H4 (cell line): ENCODE data around the gene ARFGAP1. TPM values are rescaled to one million over a fixed set of nuclear protein-coding genes. Genes with fewer than 3 reads are reported as not detected.
"Not testable (repeated sequence)": the region's sequence is repeated elsewhere in the genome, so short reads cannot be mapped to it uniquely, and the experiment has no call there.

Source experiments
- DNase-seq: peaks from one replicate; pipeline ENCODE4 v3.0.0-alpha.2; 2015; ENCODE audit warnings: low spot score
- total RNA-seq: library from RNA; depleted of rRNA; stranded (reverse); fragments of >200 nt; shearing (Covaris generic); gene quantifications from 2 replicates; pipeline ENCODE4 v1.2.3, GENCODE V29; 2014

The ARFGAP1 gene
- total RNA-seq, 1 experiment from 2014 or later = 17.0 TPM

DNA sequence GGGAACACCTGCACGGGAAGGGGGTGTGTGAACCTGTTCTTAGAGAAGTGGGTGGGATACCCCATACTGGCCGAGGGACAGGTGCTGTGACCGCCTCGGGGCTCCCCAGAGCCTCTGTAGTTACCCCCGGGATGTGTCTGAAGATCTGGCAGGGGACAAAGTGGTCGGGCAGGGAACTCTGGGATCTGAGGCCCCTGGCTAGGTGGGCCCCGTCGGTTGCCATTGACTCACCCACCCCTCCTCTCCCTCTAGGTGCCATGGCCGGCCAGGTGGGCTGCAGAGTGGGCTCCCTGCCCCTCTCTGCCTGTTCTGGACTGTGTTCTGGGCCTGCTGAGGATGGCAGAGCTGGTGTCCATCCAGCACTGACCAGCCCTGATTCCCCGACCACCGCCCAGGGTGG is 32.6 kb upstream of the ARFGAP1 start:
- no peak for DNase-seq

DNA sequence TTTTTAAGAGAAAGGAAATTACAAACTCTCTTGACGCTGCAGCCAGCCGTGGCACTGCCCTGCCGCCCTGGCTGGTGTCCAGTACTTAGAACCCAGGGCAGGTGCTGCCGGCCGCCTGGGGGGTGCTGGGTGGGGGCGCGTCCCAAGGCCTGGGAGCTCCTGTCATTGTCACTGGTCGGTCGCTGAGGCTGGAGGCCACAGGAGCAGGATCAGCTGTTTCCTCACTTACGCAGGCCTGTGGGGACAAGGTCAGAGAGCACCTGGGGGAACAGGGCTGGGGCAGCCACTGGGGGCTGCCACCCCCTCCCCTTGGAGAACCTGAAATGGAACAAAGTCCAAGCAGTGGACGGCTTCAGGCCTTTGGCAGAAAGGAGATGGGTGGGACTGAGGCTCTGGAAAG is 31.3 kb upstream of the ARFGAP1 start:
- no peak for DNase-seq

DNA sequence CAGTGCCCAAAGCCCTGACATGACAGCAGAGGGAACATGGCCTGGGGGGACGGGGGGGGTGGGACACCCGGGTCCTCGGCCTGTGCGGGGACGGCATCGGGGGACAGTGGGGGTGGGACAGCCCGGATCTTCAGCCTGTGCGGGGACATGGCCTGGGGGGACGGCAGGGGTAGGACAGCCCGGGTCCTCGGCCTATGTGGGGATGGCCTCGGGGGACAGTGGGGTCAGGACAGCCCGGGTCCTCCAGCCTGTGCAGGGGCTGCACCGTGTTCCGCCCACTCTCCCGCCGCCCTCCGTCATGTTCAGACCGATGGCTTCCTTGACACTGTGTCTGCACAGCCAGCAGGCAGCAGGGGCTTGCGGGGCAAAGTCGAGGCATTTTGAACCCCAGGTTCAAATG is 29.9 kb upstream of the ARFGAP1 start:
- no peak for DNase-seq

DNA sequence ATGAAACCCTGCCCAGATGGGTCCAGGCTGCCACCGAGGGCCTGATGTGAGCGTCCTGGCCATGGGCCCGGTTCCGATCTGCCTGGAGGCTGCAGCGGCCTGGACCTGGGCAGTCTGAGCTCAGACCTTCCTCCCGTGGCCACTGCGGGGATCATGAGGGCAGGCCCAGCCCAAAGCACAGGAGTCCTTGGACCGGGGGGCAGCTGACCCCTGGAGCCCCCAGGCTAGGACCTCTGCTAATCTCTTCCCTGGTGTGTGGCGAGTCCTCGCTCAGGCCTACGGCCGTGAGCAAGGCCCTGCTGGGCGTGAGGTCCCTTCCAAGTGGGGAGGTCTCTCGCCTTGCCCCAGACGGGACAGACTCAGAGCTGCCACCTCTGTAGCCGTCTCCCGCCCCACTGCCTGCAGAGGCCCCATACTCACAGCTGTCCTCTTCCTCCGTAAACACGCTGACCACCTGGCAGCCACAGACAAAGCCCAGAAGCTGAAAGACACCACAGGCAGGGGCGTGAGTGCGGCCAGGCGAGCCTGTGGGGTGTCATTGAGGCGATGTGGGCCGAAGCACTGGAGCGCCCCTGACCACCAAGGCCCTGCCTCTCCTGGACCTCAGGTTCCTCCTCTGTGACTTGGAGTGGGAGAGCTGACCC is 28.9 kb upstream of the ARFGAP1 start:
- DNase-seq = no peak

DNA sequence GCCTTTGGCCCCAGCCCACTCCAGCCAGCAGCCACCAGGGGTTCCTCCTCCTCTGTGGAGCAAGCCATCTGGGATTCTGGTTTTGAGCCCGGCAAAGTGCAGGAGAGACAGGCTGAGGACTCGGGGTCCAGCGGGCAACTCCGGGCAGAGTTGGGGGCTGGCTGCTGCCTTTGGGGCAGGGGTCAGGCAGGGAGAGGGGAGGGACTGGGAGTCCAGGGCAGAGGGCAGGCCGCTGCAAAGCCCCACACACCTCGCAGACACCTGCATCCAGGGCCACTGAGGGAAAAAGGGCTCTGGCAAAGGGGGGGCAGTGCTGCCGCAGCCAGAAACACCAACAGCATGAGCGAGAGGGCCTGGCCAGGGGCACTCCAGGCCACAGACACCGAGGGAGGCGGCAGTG is 28.1 kb upstream of the ARFGAP1 start:
- no peak for DNase-seq

DNA sequence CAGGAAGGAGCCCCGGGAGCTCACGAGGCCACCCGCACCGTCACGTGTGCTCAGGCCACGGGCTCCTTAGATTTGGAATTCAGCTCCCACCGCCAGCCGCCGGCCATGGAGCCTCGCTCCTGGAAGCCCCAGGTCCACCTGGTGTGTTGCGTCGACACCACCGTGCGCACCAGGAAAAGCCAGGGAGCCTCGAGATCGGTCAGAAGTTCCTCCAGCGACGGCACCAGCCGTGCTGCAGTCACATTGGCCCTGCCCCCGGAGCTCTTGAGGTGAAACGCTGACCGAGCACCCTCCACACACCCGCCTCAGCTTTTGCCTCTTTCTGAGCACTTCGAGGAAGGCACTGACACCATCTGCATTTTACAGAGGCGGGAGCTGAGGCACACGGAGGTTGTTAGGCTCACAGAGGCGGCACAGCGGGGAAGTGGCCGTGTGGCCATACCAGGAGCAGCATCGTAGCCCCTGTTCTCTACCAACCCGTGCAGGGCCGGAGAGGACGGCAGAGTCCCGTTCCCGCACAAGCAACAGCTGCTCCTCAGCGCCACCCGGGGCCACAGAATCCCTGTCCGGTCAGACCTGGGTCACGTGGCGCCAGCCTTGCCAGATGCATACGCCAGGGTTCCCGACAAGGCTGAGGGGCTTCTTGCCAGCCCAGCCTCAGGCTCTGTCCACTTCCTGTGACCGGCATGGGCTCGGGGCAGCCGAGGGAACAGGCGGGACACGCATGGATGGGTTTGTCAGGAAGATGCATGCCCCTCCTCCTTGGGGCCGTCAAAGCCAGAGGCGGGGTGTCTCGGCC is 25.9 kb upstream of the ARFGAP1 start:
- no peak for DNase-seq

DNA sequence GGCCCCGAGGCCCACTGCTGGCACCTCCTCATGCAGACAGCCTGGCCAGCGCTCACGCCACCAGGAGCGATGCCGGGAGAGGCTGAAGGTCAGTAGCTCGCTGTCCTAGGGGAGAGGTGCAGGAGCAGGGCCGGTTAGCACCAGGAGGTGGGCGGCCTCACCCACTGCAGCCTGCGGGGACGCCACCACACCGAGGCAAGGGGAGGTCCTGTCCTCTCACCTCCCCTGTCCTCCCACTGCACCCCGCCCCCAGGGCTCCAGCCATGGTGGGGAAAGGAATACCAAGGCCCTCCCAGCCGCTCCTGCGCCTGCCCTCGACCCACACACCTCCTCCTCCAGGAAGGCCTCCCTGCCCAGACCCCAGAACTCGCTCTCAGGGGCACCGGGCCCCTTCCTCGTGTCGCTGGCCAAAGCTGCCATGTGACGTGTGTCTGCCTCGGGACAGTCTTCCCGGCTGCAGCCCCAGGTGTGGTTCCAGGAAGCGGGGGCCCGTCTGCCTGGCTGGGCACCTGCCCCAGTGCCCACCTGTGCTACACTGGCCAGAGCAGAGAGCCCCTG is 24.9 kb upstream of the ARFGAP1 start:
- DNase-seq = no peak

DNA sequence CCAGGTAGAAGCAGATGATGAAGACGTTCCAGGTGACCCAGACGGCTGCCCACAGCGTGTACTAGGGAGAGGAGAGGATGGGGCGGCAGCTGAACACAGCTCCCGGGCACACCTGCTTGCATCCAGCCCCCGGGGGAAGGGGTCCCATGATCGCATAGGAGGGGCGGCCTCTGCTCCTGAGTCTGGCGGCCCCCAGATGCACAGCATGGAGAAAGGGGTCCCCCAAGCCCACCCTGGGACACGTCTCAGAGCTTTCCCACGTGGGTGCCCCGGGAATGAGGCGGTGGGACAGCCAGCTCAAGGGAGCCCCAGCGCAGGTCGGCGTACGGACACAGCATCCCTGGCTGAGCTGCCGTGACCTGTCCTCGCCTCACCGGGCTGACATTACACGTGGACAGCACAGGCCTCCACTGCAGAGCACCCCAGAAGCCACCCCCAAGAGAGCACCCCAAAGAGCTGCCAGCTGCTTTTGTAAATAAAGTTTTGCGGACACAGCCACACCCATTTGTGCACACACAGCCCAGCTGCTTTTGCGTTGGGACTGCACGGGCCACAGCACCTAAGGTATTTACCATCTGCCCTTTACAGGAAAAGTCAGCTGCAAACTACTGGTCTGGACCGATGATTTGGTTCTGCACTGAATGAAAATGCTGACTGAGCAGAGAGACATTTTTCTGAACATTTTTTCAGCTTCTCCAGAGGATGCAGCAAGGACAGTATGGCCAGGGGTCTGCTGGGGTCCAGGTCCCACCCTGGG is 23.6 kb upstream of the ARFGAP1 start:
- no peak for DNase-seq

DNA sequence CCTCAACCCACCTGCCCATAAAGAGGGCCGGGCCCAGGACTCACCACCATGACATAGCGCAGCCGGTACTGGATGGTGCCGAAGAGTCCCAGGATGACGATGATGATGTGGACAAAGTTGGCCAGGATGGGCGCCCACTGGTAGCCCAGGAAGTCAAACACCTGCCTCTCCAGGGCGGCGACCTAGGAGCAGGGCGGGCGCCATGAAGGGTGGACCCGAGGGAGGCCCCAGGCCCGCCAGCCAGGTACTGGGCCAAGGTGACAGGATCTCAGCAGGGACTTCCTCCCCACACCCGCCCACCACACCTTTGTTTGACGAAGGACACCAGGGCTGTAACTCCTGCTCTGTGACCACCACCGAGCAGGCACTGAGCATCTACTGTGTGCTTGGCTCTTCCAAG is 22.7 kb upstream of the ARFGAP1 start:
- no peak for DNase-seq

DNA sequence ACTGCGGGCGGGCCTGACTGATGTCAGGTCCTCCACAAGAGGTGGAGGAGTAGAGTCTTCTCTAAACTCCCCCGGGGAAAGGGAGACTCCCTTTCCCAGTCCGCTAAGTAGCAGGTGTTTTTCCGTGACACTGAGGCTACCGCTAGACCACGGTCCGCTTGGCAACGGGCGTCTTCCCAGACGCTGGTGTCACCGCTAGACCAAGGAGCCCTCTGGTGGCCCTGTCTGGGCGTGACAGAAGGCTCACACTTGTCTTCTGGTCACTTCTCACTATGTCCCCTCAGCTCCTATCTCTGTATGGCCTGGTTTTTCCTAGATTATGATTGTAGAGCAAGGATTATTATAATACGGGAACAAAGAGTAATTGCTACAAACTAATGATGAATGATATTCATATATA is 21.3 kb upstream of the ARFGAP1 start:
- DNase-seq = not testable (repeated sequence)

DNA sequence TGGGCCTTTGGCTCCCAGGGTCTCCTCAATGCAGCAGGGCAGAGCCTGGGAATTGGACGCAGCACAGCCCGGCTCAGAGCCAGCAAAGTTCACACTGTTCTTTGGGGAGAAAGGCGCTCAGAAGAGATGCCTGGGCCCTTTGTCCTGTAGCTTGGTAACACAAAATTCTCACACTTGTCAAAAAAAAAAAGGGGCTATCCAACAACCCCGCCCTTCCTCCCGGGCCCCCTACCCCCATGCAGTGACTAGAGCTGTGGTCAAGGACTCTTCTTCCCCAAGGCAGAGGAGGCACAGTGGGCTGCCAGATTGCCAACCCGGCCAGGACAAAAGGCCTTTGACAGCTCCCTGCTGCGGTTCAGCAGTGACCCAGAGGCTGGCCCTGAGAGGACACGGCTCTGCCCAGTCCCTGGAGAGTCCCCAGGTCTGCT is 20.3 kb upstream of the ARFGAP1 start:
- no peak for DNase-seq

DNA sequence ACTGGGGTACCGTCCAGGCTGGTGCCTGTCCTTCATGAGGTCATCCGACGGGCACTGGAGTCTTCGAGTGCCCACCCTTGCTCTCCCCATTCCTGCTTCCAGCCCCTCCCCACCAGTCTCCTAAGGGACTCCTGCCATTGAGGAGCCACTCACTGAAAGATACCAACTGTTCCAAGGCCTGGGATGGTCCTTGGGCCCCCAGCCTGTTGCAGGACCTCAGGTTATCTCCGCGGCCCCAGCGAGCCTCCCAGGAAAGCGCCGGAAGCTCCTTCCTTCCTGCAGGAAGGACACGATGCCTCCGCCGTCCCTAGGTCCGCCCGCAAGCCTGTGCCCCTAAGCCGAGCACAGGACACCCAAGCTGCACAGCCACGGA is 19.6 kb upstream of the ARFGAP1 start:
- no peak for DNase-seq

DNA sequence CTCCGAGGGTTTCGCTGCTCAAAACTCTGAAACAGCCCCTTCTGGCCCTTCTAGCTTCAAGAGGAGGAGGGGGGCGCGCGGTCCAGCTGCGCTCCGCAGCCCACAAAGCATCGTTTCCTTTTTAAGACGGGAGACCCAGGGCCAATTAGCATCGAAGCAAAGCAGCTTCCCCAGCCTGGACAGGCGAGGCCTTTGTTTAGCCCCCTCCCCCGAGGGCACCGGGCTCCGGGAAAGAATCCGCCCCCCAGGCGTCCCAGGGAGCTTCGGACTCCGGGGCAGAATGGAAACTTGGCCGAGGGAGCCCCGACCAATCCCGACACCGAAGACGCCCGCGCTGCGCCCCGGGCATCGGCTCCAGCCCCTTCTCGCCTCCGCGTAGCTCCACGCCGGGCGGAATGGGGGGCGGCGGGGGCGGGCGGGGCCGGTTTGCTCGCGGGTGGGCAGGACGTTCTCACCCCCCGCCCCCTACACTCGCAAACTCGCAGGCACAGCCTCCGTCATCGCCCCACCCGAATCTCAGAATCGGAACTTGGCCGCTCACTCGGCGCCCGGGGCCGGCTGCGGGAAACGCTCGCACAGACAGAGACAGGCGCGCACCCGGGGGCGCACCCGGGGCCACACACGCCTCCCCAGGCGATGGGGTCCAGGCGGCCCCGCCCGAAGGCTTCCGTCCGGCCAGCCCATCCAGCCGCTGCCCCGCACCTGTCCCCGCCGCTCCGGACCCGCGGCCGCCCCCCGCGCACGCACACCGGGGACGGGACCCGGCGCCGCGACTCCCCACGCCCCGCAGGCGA is 19.0 kb upstream of the ARFGAP1 start:
- no peak for DNase-seq

DNA sequence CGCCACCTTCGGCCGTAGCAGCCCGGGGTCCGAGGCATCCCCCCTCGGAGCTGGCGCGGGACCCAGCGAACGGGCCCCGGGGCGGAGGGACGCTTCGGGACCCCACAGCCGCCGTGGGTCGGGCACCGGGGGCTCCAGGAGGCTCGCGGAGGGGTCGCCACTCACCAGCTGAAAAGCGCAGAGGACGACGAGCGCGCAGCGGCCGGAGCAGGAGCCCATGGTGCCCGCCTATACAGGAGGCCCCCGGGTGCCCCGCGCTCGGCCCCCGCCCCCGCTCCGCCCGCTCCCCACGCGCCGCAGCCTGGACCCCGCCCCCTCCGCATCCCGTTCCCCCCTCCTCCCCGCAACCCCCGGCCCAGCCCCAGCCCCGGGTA is 18.4 kb upstream of the ARFGAP1 start, which contains the start of gene NKAIN4:
NKAIN4 (minus strand) TSS at position 232 of the 374 bp plus-strand sequence; CDS start at position 219, 13 bp downstream.
- DNase-seq = no peak

DNA sequence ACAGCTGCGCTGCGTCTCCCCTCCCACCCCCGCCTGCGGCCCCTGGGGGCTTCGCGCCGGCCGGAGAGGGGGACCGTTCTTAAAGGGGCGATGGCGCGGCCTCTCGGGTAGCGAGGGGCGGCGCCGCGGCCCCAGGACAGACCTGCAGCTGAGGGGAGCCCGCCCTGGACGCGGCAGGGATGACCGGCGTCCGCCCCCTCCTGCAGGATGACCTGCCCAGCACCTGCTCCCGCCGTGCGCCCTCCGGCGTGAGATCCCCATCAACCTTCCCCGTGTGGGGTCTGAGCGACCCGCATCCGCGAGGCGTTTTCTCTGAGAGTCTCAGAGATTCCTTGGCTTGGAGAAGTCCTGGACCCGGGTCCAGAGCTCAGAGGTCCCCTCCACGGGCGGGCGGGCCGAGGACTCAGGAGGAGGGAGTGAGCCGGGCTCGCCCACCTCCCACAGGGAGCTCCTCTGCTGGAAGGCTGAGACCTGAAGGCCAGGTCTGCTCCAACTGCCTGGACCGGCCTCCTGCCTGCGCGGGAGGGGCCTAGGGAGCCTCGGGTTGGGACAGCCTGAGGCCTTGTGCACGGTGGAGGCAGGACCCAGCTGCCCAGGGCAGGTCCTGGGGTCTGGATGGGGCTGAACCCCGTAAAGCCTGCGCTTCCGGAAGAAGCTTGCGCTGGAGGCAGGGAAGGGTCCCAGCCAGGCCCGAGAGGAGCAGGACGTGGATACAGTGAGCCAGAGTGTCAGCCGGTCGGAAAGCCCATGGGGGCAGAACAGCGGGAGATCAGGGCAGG is 17.8 kb upstream of the ARFGAP1 start:
- DNase-seq = no peak

DNA sequence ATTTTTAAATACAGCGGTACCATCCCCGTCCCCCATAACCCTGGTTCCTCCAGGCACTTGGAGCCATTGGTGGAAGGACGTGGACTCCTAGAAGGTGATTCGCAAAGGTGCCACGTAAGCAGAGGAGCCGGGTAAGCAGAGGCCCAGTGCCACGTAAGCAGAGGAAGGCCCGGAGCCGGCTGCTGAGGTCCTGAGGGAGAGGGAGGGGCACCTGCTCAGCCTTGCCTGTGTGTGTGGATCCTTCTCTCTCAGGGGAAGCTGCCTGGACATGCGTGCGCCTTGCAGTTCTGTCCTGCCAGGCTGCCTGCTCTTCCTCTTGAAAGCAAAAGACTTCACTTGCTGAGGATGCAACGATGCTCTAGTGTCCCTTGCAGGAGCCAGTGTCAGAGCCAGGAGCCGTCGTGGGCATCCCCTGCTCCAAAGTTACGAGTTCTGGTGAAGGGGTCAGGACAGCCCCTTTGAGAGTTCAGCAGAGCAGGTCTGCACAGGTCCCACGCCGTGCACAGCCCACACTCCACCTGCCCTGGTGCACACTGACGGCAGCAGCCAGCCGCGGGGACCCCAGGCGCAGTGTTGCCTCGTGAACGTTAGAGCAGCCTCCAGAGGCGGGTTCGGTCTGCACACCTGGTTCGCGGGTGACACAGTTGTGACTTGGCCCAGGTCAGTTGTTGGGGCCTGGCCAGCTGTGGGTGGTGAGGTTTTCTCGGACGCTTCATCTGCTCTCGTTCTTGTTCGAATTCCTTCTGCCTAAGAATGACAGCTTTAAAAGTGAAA is 16.5 kb upstream of the ARFGAP1 start:
- DNase-seq = no peak

DNA sequence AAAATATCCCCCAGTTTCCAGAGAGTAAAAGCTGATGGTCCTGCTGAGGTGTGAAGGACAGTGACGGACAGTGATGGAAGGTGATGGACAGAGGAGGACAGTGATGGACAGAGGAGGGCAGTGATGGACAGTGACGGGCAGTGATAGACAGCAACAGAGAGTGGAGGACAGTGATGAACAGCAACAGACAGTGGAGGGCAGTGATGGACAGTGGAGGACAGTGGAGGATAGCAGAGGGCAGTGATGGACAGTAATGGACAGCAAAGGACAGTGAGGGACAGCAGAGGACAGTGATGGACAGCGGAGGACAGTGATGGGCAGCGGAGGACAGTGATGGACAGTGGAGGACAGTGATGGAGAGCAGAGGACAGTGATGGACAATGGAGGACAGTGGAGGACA is 15.7 kb upstream of the ARFGAP1 start:
- no peak for DNase-seq

DNA sequence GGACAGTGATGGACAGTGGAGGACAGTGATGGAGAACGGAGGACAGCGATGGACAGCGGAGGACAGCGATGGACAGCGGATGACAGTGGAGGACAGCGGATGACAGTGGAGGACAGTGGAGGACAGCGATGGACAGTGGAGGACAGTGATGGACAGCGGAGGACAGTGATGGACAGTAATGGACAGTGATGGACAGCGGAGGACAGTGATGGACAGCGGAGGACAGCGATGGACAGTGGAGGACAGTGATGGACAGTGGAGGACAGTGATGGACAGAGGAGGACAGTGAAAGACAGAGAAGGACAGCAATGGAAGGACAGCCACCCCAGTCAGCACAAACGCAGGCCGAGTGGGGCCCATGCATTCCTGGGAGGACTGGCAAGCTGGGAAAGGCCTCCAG is 15.0 kb upstream of the ARFGAP1 start:
- no peak for DNase-seq

DNA sequence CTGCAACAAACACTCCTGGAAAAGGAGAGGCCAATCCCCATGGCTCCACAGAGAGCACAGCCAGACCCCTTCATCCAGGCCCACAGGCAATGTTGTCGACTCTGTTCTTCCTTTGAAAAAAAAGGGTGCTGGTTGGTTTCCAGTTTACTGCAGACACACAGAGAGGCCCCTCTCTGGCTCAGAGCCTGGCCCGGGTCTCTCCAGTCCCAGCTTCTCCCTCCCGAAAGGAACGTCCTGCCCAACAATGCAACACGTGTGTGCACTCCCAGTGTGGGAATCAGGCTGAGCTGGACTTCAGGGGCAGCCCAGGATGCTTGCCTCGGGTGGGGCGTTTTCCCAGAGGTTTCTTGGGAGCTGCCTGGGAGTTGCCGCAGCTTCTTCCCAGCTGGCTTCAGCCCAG is 13.8 kb upstream of the ARFGAP1 start:
- DNase-seq = no peak
